ENCODE measurements around the gene JSRP1. TPM values are rescaled to one million over a fixed set of nuclear protein-coding genes. Genes with fewer than 3 reads are reported as not detected.

The JSRP1 gene
- total RNA-seq, 2 experiments from 2014 or later = 0.39 to 0.75 TPM

- intact Hi-C loops (cut with DNase I, micrococcal nuclease) = no loop called here
- H3K9me3 Mint-ChIP-seq (ENCODE audit: low read depth) = no peaks in the 10 kb centered on the region
- H3K4me3 Mint-ChIP-seq = no peak overlapping the region
- CTCF ChIA-PET = no interaction called here
- ATAC-seq (no peak), DNase-seq (no peak)
- no peak overlapping the region for H3K27ac Mint-ChIP-seq
- no peaks in the 10 kb centered on the region for H3K4me1 Mint-ChIP-seq
- peaks cover 33% of the 10 kb centered on the region for H3K36me3 Mint-ChIP-seq (ENCODE audit: low read depth)
- H3K27me3 Mint-ChIP-seq = no peaks in the 10 kb centered on the region
- POLR2A ChIA-PET = no interaction called here
Measured at GRCh38 chr19:2228157-2229030, 27.8 kb downstream of the JSRP1 start.

- no peak for DNase-seq
- ChIA-PET CTCF (no interaction called here), POLR2A (no interaction called here)
- Mint-ChIP-seq H3K27ac (no peak overlapping the region), H3K4me3 (no peak overlapping the region), H3K9me3 (ENCODE audit: low read depth) (no peaks in the 10 kb centered on the region), H3K36me3 (ENCODE audit: low read depth) (peaks cover 29% of the 10 kb centered on the region), H3K27me3 (no peaks in the 10 kb centered on the region), H3K4me1 (no peaks in the 10 kb centered on the region)
- ATAC-seq = no peak
- intact Hi-C loops (cut with DNase I, micrococcal nuclease) = no loop called here
Measured at GRCh38 chr19:2227415-2228156, 28.6 kb downstream of the JSRP1 start.

- no peaks in the 10 kb centered on the region for H3K4me1 Mint-ChIP-seq
- peaks cover 26% of the 10 kb centered on the region for H3K36me3 Mint-ChIP-seq (ENCODE audit: low read depth)
- no peak for ATAC-seq
- intact Hi-C loops (cut with DNase I, micrococcal nuclease) = no loop called here
- no peak overlapping the region for H3K27ac Mint-ChIP-seq
- no peak overlapping the region for H3K4me3 Mint-ChIP-seq
- H3K9me3 Mint-ChIP-seq (ENCODE audit: low read depth) = no peaks in the 10 kb centered on the region
- CTCF ChIA-PET = no interaction called here
- H3K27me3 Mint-ChIP-seq = no peaks in the 10 kb centered on the region
- POLR2A ChIA-PET = interaction anchor here (0.6 kb wide), 1 partner anchor 329 kb away, joined by 3 read pairs; no protein-coding TSS in a partner anchor
- no peak for DNase-seq
Measured at GRCh38 chr19:2226840-2227360, 29.3 kb downstream of the JSRP1 start.

GRCh38 chr19:2226051-2226839, 30.0 kb downstream of the JSRP1 start:
- ATAC-seq (no peak), DNase-seq (no peak)
- ChIA-PET CTCF (interaction anchor here (0.6 kb wide), 1 partner anchor 42 kb away, joined by 3 read pairs; no protein-coding TSS in a partner anchor), POLR2A (interaction anchor here (0.6 kb wide), 1 partner anchor 329 kb away, joined by 3 read pairs; no protein-coding TSS in a partner anchor)
- Mint-ChIP-seq H3K4me3 (no peak overlapping the region), H3K27me3 (no peaks in the 10 kb centered on the region), H3K4me1 (no peaks in the 10 kb centered on the region), H3K36me3 (ENCODE audit: low read depth) (peaks cover 26% of the 10 kb centered on the region), H3K9me3 (ENCODE audit: low read depth) (no peaks in the 10 kb centered on the region), H3K27ac (no peak overlapping the region)
- intact Hi-C loops (cut with DNase I, micrococcal nuclease) = no loop called here

GRCh38 chr19:2225415-2226050, 30.7 kb downstream of the JSRP1 start:
- ATAC-seq (no peak), DNase-seq (no peak)
- Mint-ChIP-seq H3K9me3 (ENCODE audit: low read depth) (no peaks in the 10 kb centered on the region), H3K4me1 (no peaks in the 10 kb centered on the region), H3K27me3 (no peaks in the 10 kb centered on the region), H3K36me3 (ENCODE audit: low read depth) (peaks cover 28% of the 10 kb centered on the region), H3K4me3 (no peak overlapping the region), H3K27ac (no peak overlapping the region)
- intact Hi-C loops (cut with DNase I, micrococcal nuclease) = no loop called here
- ChIA-PET POLR2A (interaction anchor here (0.6 kb wide), 2 partner anchors 51 to 87 kb away, joined by 3 to 9 read pairs; no protein-coding TSS in a partner anchor), CTCF (interaction anchor here (0.6 kb wide), 1 partner anchor 41 kb away, joined by 3 read pairs; no protein-coding TSS in a partner anchor)

- ChIA-PET CTCF (no interaction called here), POLR2A (interaction anchor here (0.6 kb wide), 2 partner anchors 50 to 87 kb away, joined by 3 to 9 read pairs; no protein-coding TSS in a partner anchor)
- intact Hi-C loops (cut with DNase I, micrococcal nuclease) = no loop called here
- Mint-ChIP-seq H3K36me3 (ENCODE audit: low read depth) (peaks cover 32% of the 10 kb centered on the region), H3K27ac (peak overlapping the region; percentile 19), H3K27me3 (no peaks in the 10 kb centered on the region), H3K9me3 (ENCODE audit: low read depth) (no peaks in the 10 kb centered on the region), H3K4me1 (no peaks in the 10 kb centered on the region), H3K4me3 (no peak overlapping the region)
- ATAC-seq (no peak), DNase-seq (no peak)
Measured at GRCh38 chr19:2224754-2225349, 31.4 kb downstream of the JSRP1 start.

GRCh38 chr19:2223959-2224358, 32.3 kb downstream of the JSRP1 start:
- ChIA-PET POLR2A (no interaction called here), CTCF (no interaction called here)
- no peaks in the 10 kb centered on the region for H3K4me1 Mint-ChIP-seq
- H3K4me3 Mint-ChIP-seq = no peak overlapping the region
- DNase-seq (no peak), ATAC-seq (no peak)
- H3K27me3 Mint-ChIP-seq = no peaks in the 10 kb centered on the region
- no peak overlapping the region for H3K27ac Mint-ChIP-seq
- no peaks in the 10 kb centered on the region for H3K9me3 Mint-ChIP-seq (ENCODE audit: low read depth)
- H3K36me3 Mint-ChIP-seq (ENCODE audit: low read depth) = peaks cover 29% of the 10 kb centered on the region
- intact Hi-C loops (cut with DNase I, micrococcal nuclease) = no loop called here

- no peak for ATAC-seq
- ChIA-PET POLR2A (no interaction called here), CTCF (interaction anchor here (0.6 kb wide), 1 partner anchor 12 kb away, joined by 3 read pairs; no protein-coding TSS in a partner anchor)
- H3K4me1 Mint-ChIP-seq = no peaks in the 10 kb centered on the region
- H3K9me3 Mint-ChIP-seq (ENCODE audit: low read depth) = no peaks in the 10 kb centered on the region
- H3K4me3 Mint-ChIP-seq = no peak overlapping the region
- H3K36me3 Mint-ChIP-seq (ENCODE audit: low read depth) = peaks cover 27% of the 10 kb centered on the region
- DNase-seq = no peak
- H3K27me3 Mint-ChIP-seq = no peaks in the 10 kb centered on the region
- intact Hi-C loops (cut with DNase I, micrococcal nuclease) = no loop called here
- H3K27ac Mint-ChIP-seq = no peak overlapping the region
Measured at GRCh38 chr19:2223391-2223790, 32.8 kb downstream of the JSRP1 start.

GRCh38 chr19:2221918-2222317, 34.3 kb downstream of the JSRP1 start:
- H3K36me3 Mint-ChIP-seq (ENCODE audit: low read depth) = peaks cover 32% of the 10 kb centered on the region
- intact Hi-C loops (cut with DNase I, micrococcal nuclease) = no loop called here
- no peak for ATAC-seq
- H3K4me1 Mint-ChIP-seq = no peaks in the 10 kb centered on the region
- H3K27me3 Mint-ChIP-seq = no peaks in the 10 kb centered on the region
- DNase-seq = no peak
- H3K27ac Mint-ChIP-seq = no peak overlapping the region
- POLR2A ChIA-PET = no interaction called here
- H3K4me3 Mint-ChIP-seq = no peak overlapping the region
- CTCF ChIA-PET = no interaction called here
- no peaks in the 10 kb centered on the region for H3K9me3 Mint-ChIP-seq (ENCODE audit: low read depth)

- no peaks in the 10 kb centered on the region for H3K9me3 Mint-ChIP-seq (ENCODE audit: low read depth)
- ChIA-PET CTCF (interaction anchor here (0.6 kb wide), 1 partner anchor 199 kb away, joined by 3 read pairs; no protein-coding TSS in a partner anchor), POLR2A (no interaction called here)
- H3K4me3 Mint-ChIP-seq = no peak overlapping the region
- no peaks in the 10 kb centered on the region for H3K27me3 Mint-ChIP-seq
- no peak for ATAC-seq
- H3K36me3 Mint-ChIP-seq (ENCODE audit: low read depth) = peaks cover 33% of the 10 kb centered on the region
- no peaks in the 10 kb centered on the region for H3K4me1 Mint-ChIP-seq
- intact Hi-C loops (cut with DNase I, micrococcal nuclease) = no loop called here
- no peak overlapping the region for H3K27ac Mint-ChIP-seq
- DNase-seq = no peak
Measured at GRCh38 chr19:2221250-2221831, 34.9 kb downstream of the JSRP1 start.
